SU-DHL-6 (cell line): ENCODE results near the gene GULP1.

Experiments
- CTCF ChIP-seq: fragments of 200-600 bp; sonication (generic); IDR thresholded peaks from one replicate; pipeline ENCODE4 v1.5.1; 2017; ENCODE audit warnings: antibody characterized with exemption, mild to moderate bottlenecking, low read length, moderate library complexity; ENCODE audit not compliant: insufficient read depth, poor library complexity, severe bottlenecking
- EZH2phosphoT487 ChIP-seq: fragments of 200-600 bp; sonication (generic), shearing (Covaris generic); conservative IDR thresholded peaks from 2 replicates; pipeline ENCODE4 v1.6.1; 2018; ENCODE audit warnings: mild to moderate bottlenecking, antibody characterized with exemption, low read length, moderate library complexity, mixed read lengths

- TF ChIP-seq CTCF (no peak), EZH2phosphoT487 (no peak)
These were observed 124.0 kb downstream of the GULP1 start for GRCh38 chr2:188415754-188416083.
